Stimulated activated CD8-positive, alpha-beta memory T cell treated with anti-CD3 and anti-CD28 coated beads, Interleukin-2, amount 100 ng/mL, for 1 hour (primary cell): ENCODE data around the gene UBE3D.
"Not testable (repeated sequence)": the region's sequence is repeated elsewhere in the genome, so short reads cannot be mapped to it uniquely, and the experiment has no call there.

Experiments used
- DNase-seq, 2 donors: peaks; one replicate each; pipeline ENCODE4 v3.0.0-alpha.2; 2020; ENCODE audit warnings: low read depth in 2 of 2

The UBE3D gene

DNA sequence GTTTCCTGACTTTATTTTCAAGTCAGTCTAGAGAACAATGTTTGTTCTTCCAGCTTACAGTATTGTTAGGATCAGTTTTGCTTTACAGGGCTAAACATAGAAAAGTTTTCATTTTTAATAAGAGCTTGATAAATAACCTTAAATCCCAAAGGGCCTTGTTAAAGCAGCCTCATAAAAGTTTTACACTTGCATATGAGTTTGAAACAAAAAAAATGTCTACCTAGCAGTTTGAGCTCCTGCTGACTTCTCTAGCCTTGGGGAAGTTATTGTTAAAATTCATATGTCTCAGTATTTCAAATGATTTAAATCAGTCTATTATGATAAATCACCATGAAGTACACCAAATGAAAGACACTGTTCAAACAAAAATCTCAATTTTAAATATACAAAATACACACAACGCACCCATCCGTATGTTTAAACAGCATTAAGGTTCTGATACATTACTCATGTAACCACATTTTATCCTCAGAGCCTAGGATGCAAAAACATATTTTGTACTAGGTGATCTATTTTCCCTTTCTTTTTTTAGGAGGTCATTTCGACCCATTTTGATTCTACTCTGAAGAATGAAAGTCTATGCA lies 87.2 kb downstream of the UBE3D start:
- no peak for DNase-seq

DNA sequence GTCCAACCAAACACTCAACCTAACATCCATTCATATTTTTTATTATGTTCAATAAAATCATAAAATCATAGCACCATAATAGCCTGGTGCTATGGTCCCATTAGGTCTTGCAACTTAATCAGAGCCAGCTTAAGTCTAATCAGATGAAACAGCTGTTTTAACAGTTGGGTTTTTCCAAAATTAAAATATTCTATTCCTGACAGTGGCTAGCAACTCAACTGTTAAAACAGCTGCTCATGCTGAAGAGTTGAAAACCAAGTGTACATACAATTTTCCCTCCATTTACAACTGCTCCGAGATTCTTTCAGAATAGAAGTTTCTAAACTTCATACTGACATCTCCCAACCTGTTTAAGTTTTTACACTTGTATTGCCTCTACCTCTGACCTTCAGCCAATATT lies 89.5 kb downstream of the UBE3D start:
- no peak for DNase-seq

DNA sequence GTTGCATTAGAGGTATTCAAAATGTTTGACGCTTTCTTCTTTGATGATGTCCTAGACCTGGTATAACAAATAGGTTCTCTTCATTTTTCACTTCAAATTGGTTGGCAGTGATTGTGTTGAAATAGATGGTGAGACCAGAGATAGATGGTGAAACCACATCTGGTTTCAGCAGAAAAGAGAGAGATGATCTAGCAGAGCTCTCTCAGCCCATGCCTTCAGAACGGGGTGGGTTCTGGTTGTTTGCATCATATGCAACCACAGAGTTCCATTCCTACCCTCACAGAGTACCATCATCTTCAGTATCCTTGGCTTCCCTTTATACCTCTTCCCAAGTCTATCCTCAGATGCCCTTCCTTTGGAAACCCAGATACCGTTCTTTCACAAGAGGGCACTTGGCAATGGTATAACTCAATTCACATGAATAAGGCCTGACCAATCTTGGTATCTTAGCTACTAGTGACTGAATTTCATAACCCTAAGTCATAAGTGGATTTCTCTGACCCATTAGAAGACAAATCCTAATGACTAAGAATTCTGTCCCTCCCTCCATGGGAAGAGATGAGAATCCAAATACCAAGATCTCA lies 93.7 kb downstream of the UBE3D start:
- no peak for DNase-seq

DNA sequence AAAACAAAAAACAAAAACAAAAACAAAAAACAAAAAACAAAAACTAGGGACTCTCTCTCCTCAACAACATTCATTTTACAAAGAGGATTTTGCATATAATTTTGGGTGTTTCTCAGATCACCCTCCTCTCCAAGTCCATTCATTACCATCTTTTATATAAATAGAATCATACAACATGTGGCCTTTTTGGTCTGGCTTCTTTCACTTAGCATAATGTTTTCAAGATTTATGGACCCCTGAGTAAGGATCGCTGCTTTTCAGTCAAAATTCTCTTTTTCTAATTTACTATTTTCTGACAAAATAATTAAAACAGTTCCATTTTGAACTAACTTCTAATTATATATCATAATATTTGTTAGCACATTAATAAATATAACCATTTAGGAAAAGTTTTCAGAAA lies 94.8 kb downstream of the UBE3D start:
- no peak for DNase-seq

DNA sequence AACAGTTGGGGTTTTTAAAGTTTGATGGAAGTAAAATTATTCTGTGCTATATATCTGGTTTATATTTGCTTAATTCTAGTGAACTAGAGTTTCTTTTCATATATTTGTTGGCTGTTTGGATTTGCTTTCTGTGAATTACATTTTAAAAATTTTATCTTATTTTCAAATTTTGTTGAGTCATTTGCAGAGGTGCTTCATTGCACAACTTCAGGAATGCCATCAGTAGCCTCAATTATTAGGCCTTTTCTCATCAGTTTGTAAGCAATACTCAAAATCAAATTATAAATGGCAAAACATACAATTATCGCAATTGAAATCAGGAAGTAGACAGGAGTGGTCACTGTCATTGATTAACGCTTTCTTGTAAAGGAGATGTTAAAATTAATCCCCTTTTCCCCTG lies 96.9 kb downstream of the UBE3D start:
- DNase-seq = no peak

DNA sequence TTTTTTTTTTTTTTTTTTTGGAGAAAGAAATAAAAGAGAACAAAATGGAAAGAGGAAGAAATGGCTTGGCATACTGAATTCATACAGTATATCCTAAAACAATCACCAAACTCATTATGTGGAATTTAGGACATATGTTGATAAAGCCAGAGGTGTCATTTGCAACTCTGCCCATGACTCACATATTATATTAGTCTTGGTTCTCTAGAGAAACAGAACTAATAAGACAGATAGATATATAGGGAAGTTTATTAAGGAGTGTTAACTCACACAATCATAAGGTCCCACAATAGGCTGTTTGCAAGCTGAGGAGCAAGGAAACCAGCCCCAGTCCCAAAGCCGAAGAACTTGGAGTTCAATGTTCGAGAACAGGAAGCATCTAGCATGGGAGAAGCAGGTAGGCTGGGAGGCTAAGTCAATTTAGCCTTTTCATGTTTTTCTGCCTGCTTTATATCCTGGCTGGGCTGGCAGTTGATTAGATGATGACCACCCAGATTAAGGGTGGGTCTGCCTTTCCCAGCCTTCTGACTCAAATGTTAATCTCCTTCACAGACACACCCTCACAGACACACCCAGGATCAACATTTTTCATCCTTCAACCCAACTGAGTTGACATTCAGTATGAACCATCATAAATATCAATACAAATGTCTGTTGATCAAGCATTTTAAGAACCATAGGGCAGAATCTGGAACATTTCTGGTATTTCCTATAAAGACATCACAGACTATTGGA lies 102.3 kb downstream of the UBE3D start:
- no peak for DNase-seq

DNA sequence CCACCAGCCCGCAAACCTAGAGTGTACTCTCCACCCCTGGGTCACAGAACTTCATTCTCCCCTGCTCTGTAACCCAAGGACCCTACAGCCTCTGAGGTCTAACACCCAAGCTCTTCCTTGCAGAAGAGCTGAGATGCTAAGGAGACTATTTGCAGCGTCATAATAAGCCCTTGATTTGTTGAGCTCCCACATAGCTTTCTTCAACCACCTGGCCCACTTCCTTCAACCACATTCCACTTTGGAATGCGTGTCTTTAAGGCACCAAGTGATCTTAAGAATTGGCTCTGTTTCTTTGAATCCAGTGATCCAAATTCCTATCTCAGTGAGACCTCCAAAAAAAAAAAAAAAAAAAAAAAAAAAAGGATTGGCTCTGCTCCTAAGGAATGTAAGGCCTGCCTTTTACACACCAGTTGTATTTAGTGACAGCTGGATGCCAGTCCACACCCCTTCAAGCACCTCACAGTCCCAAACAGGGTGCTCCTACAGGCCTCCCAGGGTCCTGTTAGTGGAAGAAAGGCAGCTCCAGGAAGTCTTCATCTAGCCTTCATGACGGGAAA lies 106.2 kb downstream of the UBE3D start:
- no peak for DNase-seq

DNA sequence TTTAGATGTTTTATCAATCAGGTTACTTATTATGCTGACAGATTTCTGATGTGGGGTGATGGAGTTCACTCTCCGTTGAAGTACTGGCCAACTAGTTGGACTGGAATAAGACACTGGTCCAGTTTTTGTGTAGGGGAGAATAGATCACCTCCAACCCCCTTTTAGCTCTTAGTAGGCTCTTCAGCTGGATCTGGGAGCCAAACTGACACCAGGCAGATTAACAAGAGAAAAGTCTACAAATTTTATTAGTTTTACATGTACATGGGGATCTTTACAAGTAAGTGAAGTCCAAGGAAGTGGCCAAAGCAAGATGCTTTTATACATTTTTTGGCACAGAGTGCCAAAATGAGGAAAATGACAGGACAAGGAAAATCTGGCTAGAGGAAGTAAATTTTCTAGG lies 107.1 kb downstream of the UBE3D start:
- DNase-seq = no peak

DNA sequence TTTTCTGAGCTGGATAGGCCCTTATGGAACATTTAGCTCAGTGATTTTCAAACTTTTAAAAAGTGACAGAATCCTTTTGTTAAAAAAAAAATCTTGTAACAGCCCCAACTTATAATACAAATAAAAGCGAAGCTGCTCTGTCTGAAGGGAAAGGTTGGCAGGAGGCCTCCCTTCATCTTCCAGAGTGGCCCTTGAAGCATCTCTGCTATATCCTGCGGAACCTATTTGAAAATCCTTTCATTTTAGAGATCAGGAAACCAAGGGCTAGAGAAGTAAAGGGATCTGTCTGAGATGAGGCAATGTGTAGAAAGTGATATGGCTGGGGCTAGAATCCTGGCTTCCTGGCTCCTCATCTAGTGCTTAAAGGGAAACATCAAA lies 107.8 kb downstream of the UBE3D start:
- DNase-seq = no peak

DNA sequence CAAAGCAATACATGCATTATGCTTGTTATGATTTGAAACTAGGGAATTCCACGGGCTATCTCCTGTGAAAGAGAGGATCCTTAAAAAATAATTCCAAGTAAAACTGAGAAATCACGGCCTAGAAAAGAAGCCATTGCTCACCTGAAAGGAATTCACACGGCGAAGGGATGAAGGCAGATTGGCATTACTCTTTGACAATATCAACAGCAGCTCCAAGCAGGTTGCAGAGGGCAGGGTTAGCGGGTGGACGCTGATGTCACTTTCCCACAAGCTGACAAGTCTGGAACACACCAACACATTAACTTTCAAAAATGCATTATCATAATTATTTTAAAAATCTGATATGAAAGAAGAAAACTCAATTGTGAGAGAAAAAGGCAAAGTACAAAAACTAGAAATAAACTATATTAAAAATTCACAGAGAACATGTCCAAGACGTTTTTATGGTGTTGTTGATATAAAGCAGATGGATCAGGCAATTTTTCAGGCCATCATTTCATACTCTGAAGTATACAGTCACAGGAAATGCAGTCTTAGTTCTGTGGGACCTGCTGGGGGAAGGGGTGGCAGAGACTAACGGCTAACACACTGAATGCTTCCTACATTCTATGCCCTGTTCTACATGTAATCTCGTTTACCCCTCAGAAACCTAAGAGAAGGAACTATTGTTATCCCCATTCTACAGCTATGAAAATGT lies 108.3 kb downstream of the UBE3D start:
- DNase-seq = no peak

DNA sequence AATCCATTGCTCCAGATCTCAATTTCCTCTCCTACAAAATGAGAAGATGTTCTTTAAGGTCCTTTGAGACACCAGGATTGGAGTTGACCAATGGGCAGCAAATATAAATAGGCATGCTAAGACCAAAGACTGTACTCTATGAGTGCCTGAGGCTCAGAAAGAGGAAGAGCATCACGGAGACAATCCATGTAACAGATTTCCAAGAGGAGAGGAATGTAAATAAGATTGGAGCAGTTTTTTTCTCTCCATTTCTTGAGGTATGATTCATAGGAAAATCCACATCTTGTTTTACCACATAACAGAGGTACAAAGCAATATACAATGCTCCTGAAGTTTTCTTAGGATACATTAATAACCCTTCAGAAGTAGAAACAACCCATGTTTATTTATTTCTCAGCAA lies 109.8 kb downstream of the UBE3D start:
- DNase-seq = no peak

DNA sequence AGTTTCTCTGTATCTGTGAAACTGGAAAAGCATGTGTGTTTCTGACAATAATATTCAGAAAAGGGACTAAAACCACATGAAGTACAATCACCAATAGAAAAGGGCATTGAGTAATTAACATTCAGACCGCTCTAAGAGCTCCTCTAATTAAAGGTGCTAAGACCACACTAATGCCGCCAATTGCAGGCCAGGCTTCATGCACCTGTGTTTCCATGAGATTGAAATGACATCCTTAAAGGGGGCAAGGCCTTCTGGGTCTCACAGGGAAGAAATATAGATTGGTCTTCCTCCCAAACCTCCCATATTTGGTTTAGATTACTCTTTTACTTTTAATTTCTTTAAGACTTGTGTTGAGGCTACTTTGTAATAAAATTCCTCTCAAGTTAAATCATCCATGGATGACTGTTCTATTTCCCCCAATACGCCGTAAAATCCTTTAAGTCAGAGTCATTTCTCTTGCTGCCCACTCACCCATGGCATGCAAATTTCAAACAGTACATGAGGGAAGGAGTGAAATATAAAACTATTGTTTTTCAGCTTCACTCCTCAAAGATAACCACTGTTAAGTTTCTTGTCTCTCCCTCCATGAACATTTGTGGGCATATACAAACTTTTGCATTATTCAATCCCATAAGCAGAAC lies 110.6 kb downstream of the UBE3D start:
- no peak for DNase-seq

DNA sequence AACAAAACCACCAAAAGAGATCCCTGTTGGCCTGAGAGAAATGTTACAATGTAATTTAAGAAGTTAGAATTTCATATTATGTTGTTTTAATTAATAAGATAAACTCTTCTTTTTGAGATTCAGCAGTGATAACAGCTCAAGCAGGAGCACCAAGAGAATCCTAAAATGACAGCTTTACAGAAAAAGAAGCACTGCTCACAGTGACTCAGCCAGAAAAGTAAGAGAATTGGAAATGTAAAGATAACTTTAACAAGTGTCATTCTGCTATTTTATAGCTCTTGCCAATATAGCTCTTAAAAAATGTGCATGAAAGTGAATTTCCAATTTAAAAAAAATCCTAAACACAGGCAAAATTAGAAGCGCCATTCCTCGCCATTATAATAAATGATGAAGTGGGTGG lies 111.3 kb downstream of the UBE3D start:
- DNase-seq = no peak

DNA sequence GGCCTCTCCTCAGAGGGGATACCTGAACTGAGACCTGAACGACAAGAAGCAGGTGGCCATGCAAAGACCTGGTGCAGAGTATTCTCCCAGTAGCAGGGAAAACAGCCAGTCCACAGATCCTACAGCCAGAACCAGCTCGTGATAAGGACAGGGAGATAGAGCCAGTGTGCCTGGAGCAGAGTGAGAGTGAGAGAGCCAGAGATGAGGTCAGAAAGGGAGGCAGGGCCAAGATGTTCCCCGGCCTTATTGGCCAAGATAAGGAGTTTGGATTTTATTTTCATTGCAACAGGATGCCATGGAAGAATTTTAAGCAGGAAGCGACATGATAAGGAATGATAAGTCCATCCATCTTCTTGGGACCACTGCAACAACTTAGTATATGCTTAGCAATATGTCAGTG lies 111.8 kb downstream of the UBE3D start:
- DNase-seq = no peak

DNA sequence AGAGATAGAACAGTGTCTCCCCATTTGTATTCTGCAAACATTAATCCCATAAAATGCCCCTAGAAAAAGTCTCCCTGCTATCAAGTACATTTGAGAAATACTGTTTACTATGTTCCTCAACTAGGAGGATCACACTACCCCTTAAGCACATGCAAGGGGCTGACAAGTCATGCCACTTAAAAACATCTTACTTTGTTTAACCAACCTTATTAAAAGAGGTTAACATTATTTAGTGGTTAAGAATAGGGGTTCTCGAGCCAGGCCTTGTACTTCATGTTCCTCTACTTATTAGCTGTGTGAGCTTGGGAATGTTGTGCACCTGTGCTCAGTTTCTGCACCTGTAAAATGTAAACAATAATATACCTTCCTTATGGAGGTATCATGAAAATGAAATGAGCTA lies 113.7 kb downstream of the UBE3D start:
- DNase-seq = no peak

DNA sequence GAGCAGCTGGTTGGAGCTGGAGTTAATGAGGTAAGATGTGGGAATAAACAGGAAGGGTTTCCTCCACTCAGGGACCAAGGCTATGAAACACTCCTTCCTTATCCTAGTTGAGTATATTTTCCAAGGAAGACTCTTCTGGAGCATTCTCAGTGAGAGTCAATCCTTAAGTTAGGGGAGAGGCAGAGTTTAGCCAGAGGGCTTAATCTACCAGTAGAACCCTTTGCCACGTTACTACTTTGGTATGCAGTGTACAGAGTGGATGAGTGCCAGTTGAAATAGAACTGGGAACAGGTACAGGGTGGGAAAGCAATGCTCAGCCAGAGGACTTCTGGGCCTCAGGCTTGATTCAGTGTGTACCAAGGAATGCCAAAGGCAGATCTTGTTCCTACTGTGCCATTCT lies 114.3 kb downstream of the UBE3D start:
- no peak for DNase-seq

DNA sequence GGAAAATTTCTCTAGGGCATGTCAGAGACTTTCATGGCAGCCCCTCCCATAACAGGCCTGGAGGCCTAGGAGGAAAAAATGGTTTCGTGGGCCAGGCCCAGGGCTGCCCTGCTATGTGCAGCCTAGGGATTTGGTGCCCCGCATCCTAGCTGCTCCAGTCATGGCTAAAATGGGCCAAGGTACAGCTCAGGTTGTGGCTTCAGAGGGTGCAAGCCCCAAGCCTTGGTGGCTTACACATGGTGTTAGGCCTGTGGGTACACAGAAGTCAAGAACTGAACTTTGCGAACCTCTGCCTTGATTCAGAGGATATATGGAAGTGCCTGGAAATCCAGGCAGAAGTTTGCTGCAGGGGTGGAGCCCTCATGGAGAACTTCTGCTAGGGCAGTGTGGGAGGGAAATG lies 134.7 kb downstream of the UBE3D start:
- DNase-seq = not testable (repeated sequence)

DNA sequence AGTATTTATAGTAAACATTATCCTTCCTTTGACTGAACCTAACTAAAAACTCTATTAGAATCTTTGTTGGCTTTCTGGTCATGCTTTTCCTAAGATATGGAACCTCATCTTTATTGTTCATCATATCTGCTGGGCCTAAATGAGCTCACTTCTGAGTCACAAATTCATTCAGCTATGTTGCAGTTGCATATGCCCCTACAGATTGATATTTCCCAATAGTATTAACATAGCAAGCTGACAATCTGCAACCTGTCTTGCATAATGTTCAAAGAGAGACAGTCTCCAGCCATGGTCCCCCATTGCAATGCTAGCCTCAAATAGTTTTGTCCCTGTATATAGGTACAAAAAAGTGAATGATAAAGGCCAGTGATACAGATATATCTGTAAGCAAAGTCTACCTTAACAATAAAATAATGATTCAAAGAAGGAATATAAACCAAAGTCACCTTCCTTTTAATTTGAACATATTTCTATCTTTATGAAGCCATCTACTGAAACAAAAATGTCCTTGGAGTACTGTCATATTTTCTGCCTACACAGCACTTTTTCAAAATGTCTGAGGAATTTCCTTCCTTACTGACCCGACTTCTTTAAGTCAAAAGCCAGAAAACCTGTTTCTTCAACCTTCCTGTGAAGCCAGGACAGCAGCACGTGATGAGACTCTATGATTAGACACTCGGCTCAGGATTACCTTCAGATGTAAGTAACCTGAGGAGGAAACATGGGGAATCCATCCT lies 140.7 kb downstream of the UBE3D start:
- DNase-seq = no peak

DNA sequence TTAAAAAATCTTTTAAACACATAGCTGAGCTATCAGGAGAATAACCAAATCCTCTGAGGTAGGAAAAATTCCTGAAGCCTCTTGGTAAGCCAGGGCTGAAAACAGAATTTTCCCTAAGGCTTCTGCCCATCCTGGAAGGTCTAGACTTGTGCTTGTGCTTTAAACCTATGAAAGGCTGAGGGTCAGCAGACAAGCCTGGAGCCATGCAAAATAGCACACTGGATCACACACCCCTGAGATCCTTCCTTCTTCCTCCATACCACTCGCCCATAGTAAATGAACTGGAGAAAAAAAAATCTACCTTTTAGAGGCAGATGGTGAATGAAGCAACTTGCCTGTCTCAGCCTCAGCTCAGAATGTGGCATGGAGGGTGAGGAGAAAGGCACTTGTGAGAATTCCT lies 144.4 kb downstream of the UBE3D start:
- no peak for DNase-seq

DNA sequence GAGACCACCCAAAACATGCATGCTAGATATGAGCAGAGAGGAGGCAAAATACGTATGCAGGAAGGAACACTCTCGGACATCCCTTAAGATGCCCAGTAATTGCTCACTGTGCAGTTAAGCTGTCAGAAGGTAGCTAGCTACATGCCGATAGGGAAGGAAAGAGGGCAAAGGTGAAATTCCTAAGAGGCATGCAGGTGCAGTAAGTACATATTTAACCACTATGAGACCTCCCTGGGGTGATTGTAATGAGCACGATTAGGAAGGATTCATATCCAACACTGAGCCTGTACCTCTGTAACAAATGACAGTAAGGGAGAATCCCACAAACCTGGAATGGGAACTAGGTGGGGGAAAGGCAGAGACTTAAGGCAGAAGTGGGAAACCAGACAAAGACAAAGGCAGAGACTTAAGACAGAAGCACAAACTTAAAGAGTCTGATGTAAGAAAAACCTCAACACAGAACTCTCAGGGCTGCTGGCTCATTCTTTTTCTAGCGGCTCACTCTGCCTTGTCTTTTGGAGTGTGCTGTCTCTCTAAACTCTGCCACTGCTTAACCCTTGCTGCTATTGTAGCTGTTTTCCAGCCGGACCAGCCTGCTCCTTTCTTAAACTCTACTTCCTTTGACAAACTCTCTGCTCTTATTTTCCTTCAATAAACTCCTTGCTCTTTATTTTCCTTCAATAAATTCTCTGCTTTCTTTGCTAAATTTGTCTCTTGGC lies 148.1 kb downstream of the UBE3D start:
- no peak for DNase-seq

DNA sequence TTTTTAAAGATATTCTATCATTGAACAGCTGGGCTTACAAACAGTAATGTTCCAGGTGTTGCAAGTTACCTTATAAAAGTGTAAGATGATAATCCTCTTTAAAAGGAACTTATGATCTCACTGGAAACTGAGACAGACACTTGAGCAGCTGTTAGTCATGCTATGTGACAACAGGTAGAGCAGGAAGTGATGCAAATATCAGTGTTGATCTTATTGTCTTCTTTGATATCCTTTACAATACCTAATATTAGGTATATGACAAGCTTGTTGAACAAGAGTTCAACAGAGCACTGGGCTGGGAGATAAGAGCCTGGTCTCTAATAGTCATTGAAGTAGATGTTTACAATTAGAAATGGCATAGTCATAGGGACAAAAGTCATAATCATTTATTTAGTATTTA lies 150.0 kb downstream of the UBE3D start:
- no peak for DNase-seq
